Chondrocyte (in vitro differentiated cells): ENCODE results near the gene OTOF. TPM values are rescaled to one million over a fixed set of nuclear protein-coding genes. Genes with fewer than 3 reads are reported as not detected.
A peak's percentile ranks its signal among the peaks of the same experiment; 100 is the strongest.

Experiments used
- DNase-seq: peaks from one replicate; pipeline ENCODE4 v3.0.0; 2021; ENCODE audit warnings: mixed read lengths, low spot score
- H3K27ac Mint-ChIP-seq: one replicate; pipeline ENCODE4 v1.8.0; 2021; ENCODE audit warnings: mild to moderate bottlenecking, moderate library complexity, mixed read lengths; ENCODE audit not compliant: unreplicated experiment
- H3K27me3 Mint-ChIP-seq: 2 replicates; pipeline ENCODE4 v1.8.0; 2021; ENCODE audit warnings: low read depth, mixed read lengths
- H3K36me3 Mint-ChIP-seq: 2 replicates; pipeline ENCODE4 v1.8.0; 2021; ENCODE audit warnings: low read depth, mixed read lengths
- H3K4me1 Mint-ChIP-seq: 2 replicates; pipeline ENCODE4 v1.8.0; 2021; ENCODE audit warnings: low read depth, mild to moderate bottlenecking, mixed read lengths
- H3K4me3 Mint-ChIP-seq: one replicate; pipeline ENCODE4 v1.8.0; 2021; ENCODE audit warnings: mild to moderate bottlenecking, moderate library complexity, mixed read lengths; ENCODE audit not compliant: unreplicated experiment
- H3K9me3 Mint-ChIP-seq: 2 replicates; pipeline ENCODE4 v1.8.0; 2021; ENCODE audit warnings: low read depth, mixed read lengths
- total RNA-seq: library from RNA; stranded (reverse); gene quantifications from 3 replicates; pipeline ENCODE4 v1.2.1, GENCODE V29; 2021
- TF ChIP-seq, protein P1 (sequence below): fragments of 200-600 bp; sonication (generic); IDR thresholded peaks from 2 replicates; pipeline ENCODE4 v1.5.0; 2021; ENCODE audit warnings: antibody characterized with exemption, mild to moderate bottlenecking, moderate library complexity

Gene OTOF
- total RNA-seq, 1 donor from 2014 or later: not detected

DNA sequence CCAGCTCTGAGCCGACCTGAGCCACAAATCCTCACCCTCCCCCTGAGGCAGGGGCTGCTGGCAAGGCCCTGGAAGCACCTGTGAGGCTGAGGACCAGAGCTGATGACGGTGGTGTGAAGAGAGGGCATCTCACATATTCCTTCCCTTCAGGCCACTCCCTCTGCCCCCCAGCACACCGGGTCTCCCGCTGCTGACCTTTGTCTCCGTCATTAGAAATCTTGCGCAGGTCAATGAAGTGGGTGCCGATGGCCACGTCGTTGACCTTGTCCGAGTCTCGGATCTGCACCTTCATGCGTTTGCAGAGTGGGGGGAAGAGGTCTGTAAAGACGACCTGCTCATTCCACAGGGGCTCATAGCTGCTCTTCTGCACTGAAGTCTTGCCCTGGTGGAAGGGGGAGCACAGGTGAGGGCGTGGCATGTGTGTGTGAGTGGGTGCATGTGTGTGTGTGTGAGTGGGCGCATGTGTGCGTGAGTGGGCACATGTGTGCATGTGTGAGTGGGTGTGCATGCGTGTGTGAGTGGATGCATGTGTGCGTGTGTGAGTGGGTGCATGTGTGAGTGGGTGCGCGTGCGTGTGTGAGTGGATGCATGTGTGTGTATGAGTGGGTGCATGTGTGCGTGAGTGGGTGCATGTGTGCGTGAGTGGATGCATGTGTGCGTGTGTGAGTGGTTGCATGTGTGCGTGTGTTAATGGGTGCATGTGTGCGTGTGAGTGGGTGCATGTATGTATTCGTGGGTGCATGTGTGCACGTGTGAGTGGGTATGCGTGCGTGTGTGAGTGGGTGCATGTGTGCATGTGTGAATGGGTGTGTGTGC is 4.5 kb upstream of the OTOF start:
- no peak overlapping the region for H3K27ac Mint-ChIP-seq
- H3K4me3 Mint-ChIP-seq: no peak overlapping the region
- TF ChIP-seq, protein P1, sequence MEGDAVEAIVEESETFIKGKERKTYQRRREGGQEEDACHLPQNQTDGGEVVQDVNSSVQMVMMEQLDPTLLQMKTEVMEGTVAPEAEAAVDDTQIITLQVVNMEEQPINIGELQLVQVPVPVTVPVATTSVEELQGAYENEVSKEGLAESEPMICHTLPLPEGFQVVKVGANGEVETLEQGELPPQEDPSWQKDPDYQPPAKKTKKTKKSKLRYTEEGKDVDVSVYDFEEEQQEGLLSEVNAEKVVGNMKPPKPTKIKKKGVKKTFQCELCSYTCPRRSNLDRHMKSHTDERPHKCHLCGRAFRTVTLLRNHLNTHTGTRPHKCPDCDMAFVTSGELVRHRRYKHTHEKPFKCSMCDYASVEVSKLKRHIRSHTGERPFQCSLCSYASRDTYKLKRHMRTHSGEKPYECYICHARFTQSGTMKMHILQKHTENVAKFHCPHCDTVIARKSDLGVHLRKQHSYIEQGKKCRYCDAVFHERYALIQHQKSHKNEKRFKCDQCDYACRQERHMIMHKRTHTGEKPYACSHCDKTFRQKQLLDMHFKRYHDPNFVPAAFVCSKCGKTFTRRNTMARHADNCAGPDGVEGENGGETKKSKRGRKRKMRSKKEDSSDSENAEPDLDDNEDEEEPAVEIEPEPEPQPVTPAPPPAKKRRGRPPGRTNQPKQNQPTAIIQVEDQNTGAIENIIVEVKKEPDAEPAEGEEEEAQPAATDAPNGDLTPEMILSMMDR: no peak

DNA sequence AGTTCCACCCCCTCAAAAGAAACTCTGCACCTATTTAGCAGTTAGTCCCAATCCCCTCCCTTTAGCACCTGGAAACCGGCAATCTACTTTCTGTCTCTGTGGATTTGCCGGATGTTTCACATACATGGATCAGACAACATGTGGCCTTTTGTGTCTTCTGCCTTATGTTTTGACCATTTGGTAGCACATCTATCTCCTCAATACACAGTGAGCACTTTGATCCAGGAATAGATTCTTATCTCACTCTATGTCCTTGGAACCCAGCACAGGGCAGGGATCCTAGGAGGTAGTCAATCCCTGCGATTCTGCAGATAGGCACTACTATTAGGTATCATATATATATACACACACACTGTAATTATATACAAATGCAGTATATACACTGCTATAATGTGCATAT is 3.8 kb upstream of the OTOF start:
- Mint-ChIP-seq H3K4me3 (no peak overlapping the region), H3K27me3 (peaks cover 10% of the 10 kb centered on the region), H3K36me3 (no peaks in the 10 kb centered on the region), H3K9me3 (no peaks in the 10 kb centered on the region), H3K27ac (no peak overlapping the region), H3K4me1 (peaks cover 8% of the 10 kb centered on the region)
- DNase-seq: no peak
- TF ChIP-seq, protein P1: no peak

More for the DNA sequence above, 4.5 kb upstream of the OTOF start:
- Mint-ChIP-seq H3K27me3 (peaks cover 12% of the 10 kb centered on the region), H3K36me3 (no peaks in the 10 kb centered on the region), H3K9me3 (no peaks in the 10 kb centered on the region), H3K4me1 (peaks cover 8% of the 10 kb centered on the region)
- DNase-seq: peak; percentile 59

DNA sequence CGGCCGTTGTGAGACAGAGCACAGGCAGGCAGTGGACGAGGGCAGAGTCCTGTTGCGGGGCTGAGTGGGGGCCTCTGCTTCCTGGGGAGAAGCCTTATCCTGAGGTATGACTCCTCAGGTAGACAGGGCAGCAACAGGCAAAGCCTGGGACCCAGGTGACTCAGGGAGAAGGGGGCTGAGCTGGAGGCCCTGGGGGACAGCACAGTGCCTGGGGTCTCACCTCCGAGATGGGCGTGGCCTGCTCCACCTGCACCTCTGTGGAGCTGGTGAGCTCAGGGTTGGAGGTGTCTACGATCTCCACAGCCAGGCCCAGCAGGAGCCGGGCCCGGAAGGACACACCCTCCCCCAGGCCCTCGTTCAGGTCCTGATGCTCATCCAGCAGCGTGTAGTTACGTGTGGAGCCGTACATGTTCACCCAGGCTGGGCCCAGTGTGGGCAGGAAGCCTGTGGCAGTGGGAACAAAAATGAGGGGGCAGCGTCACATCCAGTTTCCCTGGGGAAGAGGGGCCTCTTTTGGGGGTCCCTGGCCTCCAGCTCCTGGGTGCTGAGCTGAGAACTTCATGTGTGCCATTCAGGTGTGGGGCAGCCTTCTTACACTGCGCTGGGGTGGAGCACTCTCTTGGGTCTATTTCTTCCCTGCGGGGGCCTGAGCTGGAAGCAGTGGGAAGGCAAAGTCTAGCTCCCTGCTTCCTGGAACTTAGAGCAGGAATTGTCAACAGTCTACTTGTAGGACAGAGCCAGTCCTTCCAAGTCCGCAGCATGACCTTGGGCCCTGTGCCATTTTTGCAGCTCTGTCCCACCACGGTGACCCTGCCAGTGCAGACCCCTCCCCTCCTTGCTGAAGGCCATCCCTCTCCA is 2.9 kb upstream of the OTOF start:
- Mint-ChIP-seq H3K4me3 (no peak overlapping the region), H3K27ac (no peak overlapping the region), H3K4me1 (peaks cover 8% of the 10 kb centered on the region), H3K27me3 (peaks cover 10% of the 10 kb centered on the region), H3K9me3 (no peaks in the 10 kb centered on the region), H3K36me3 (no peaks in the 10 kb centered on the region)
- TF ChIP-seq, protein P1: no peak
- DNase-seq: no peak

DNA sequence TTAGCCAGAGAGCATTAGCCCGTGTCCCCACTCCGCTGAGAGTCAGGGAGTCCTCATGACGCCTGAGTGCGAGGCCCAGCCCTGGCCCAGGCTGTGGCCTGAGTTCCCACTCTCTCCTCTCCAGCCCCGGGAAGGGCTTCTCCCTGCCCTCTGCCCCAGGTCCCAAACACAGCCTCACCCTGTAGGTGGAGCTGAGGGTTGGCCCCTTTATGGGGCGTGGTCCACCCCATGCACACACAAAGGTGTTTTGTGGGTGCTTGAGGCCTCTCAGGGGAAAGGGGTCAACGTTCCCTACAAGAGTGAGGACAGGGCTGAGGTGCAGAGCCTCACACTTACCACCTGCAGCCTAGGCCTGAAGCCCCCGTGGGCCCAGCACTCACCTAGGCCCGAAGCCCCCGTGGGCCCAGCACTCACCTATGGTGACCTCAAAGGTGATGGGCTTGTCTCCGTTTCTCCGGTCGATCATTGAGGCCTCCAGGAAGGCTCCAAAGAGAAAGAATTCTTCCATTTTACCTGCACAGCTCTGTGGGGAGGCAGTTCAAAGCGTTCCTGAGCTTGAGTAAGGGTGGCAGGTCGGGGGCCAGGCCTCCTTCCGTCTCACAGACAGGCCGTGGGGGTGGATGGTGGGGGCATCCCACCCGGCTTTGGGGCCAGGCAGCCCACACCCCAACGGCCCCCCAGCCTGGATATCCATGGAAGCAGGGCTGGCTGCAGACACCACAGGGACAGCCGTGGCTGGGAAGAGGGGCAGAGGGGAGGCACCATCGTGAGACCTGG is 2.1 kb upstream of the OTOF start:
- TF ChIP-seq, protein P1: no peak
- Mint-ChIP-seq H3K4me3 (no peak overlapping the region), H3K4me1 (peaks cover 8% of the 10 kb centered on the region), H3K27ac (no peak overlapping the region), H3K27me3 (peaks cover 6% of the 10 kb centered on the region), H3K9me3 (no peaks in the 10 kb centered on the region), H3K36me3 (no peaks in the 10 kb centered on the region)
- DNase-seq: no peak
